B cell (primary cell): Measurements from ENCODE around the gene TSSK2. TPM values are rescaled to one million over a fixed set of nuclear protein-coding genes. Genes with fewer than 3 reads are reported as not detected.

ENCODE experiments used
- ATAC-seq: fragments of 200-7000 bp; cut with Tn5 transposase; one replicate; pipeline ENCODE4 v1.10.0; 2021; ENCODE audit warnings: low read depth, mild to moderate bottlenecking, moderate number of reproducible peaks, moderate library complexity
- CTCF ChIA-PET: fragments of 350-600 bp; sonication (Branson Sonifier 250); formaldehyde crosslinking; loops from one replicate; lab custom pipeline; 2021; ENCODE audit warnings: antibody characterized with exemption, inconsistent platforms; lab: Charles Lee
- POLR2A ChIA-PET: fragments of 350-600 bp; sonication (Branson Sonifier 250); formaldehyde crosslinking; loops from one replicate; lab custom pipeline; 2021; ENCODE audit warnings: antibody characterized with exemption; lab: Charles Lee
- DNase-seq: peaks from one replicate; pipeline ENCODE4 v3.0.0; 2013
- H2AFZ ChIP-seq: 2 replicates; pipeline ENCODE4 v1.6.1; 2012; ENCODE audit warnings: mild to moderate bottlenecking, low read depth, low read length; ENCODE audit not compliant: insufficient read depth, poor library complexity, severe bottlenecking
- H3K27ac ChIP-seq, 2 donors: 1 replicate in 1 of 2; 2 replicates in 1 of 2; pipeline ENCODE4 v1.5.1; 2012 to 2013; ENCODE audit warnings: low read length in 2 of 2, mild to moderate bottlenecking in 2 of 2, moderate library complexity in 1 of 2
- H3K27me3 ChIP-seq, 4 experiments: fragments of 200-600 bp in 1 of 4; sonication (generic) in 1 of 4; replicated peaks in 1 of 4; 1 replicate in 2 of 4; 2 replicates in 2 of 4; pipeline versions ENCODE4 v1.6.1 to v1.7.0; 2013 to 2016; ENCODE audit warnings: low read length in 3 of 4, mild to moderate bottlenecking in 2 of 4, mixed read lengths in 1 of 4, moderate library complexity in 1 of 4; ENCODE audit not compliant: insufficient read depth in 4 of 4, control insufficient read depth in 3 of 4; ENCODE audit errors: control extremely low read depth in 1 of 4
- H3K36me3 ChIP-seq, 2 experiments: replicated peaks in 1 of 2; 1 replicate in 1 of 2; 2 replicates in 1 of 2; pipeline versions ENCODE4 v1.6.1 to v1.7.1; 2013; ENCODE audit warnings: low read length in 1 of 2; ENCODE audit not compliant: insufficient read depth in 2 of 2, control insufficient read depth in 1 of 2; ENCODE audit errors: control extremely low read depth in 1 of 2, extremely low read depth in 1 of 2
- H3K4me1 ChIP-seq, 2 donors: fragments of 200-600 bp in 1 of 2; sonication (generic) in 1 of 2; 1 replicate in 1 of 2; 2 replicates in 1 of 2; pipeline versions ENCODE4 v1.5.1 to v1.6.1; 2013 to 2017; ENCODE audit warnings: low read length in 2 of 2; ENCODE audit not compliant: control insufficient read depth in 2 of 2, insufficient read depth in 2 of 2
- H3K4me2 ChIP-seq: replicated peaks from 2 replicates; pipeline ENCODE3; 2012; ENCODE audit warnings: mild to moderate bottlenecking, low read depth, low read length; ENCODE audit not compliant: poor library complexity, severe bottlenecking
- H3K4me3 ChIP-seq, 5 experiments: fragments of 200-600 bp in 1 of 5; sonication (generic) in 1 of 5; 1 replicate in 3 of 5; 2 replicates in 2 of 5; pipeline versions ENCODE4 v1.5.1 to v1.7.0; 2011 to 2016; ENCODE audit warnings: low read length in 4 of 5, mild to moderate bottlenecking in 4 of 5, low read depth in 2 of 5, control low read depth in 1 of 5, moderate library complexity in 1 of 5; ENCODE audit not compliant: insufficient read depth in 1 of 5; ENCODE audit errors: control extremely low read depth in 1 of 5, extremely low read depth in 1 of 5
- H3K79me2 ChIP-seq: fragments of 200-600 bp; sonication (generic); one replicate; pipeline ENCODE4 v1.6.0; 2016; ENCODE audit warnings: low read length; ENCODE audit not compliant: control insufficient read depth, insufficient read depth
- H3K9ac ChIP-seq: fragments of 200-600 bp; sonication (generic); 2 replicates; pipeline ENCODE4 v1.6.1; 2017; ENCODE audit warnings: mild to moderate bottlenecking, low read length, moderate library complexity
- H3K9me3 ChIP-seq, 3 donors: one replicate each; pipeline versions ENCODE4 v1.6.1 to v1.7.1; 2013; ENCODE audit warnings: low read length in 2 of 3; ENCODE audit not compliant: control insufficient read depth in 2 of 3, insufficient read depth in 1 of 3; ENCODE audit errors: control extremely low read depth in 1 of 3
- H4K20me1 ChIP-seq: 2 replicates; pipeline ENCODE4 v1.6.0; 2012; ENCODE audit warnings: mild to moderate bottlenecking, low read length; ENCODE audit not compliant: insufficient read depth, control insufficient read depth, poor library complexity, severe bottlenecking
- H3K27ac Mint-ChIP-seq: one replicate; pipeline ENCODE4 v1.8.0; 2021; ENCODE audit warnings: mixed read lengths
- H3K27me3 Mint-ChIP-seq: one replicate; pipeline ENCODE4 v1.8.0; 2021; ENCODE audit warnings: mixed read lengths
- H3K4me1 Mint-ChIP-seq: one replicate; pipeline ENCODE4 v1.8.0; 2021; ENCODE audit warnings: mixed read lengths
- H3K4me3 Mint-ChIP-seq: one replicate; pipeline ENCODE4 v1.8.0; 2021; ENCODE audit warnings: mixed read lengths
- H3K9me3 Mint-ChIP-seq: one replicate; pipeline ENCODE4 v1.8.0; 2022; ENCODE audit warnings: mixed read lengths; ENCODE audit not compliant: insufficient read depth
- CTCF ChIP-seq: fragments of 200-600 bp; IDR thresholded peaks from one replicate; pipeline ENCODE4 v1.8.0; 2022; ENCODE audit warnings: antibody characterized with exemption, mild to moderate bottlenecking
- EZH2 ChIP-seq: IDR thresholded peaks from 2 replicates; pipeline ENCODE4 v1.6.1; 2012; ENCODE audit warnings: borderline replicate concordance, low read depth, mild to moderate bottlenecking, moderate library complexity, low read length; ENCODE audit not compliant: insufficient read depth, poor library complexity, severe bottlenecking
- WGBS: methylation state at CpG from one replicate; pipeline ENCODE4 v1.1.5; 2013; ENCODE audit warnings: missing lambda C conversion rate; ENCODE audit not compliant: insufficient coverage; 5-methylcytosine and 5-hydroxymethylcytosine counted together
- intact Hi-C: fragments of 100-400 bp; cut with micrococcal nuclease; formaldehyde crosslinking; loops from one replicate; pipeline ENCODE4 v1.10.0; 2022
- polyA plus RNA-seq: library from polyadenylated mRNA; depleted of rRNA; stranded (reverse); fragments of >200 nt; gene quantifications from 2 replicates; pipeline ENCODE4 v1.2.3, GENCODE V29; 2012
- total RNA-seq, 2 donors: library from RNA; stranded (reverse); fragments of 120-200 nt in 1 of 2; gene quantifications; 1 replicate in 1 of 2; 2 replicates in 1 of 2; pipeline versions ENCODE4 v1.2.3 to v1.2.4, GENCODE V29; 2013 to 2022

TSSK2 gene
- total and polyA plus RNA-seq, 2 donors (not counting 1 experiment from before 2014, with no cell fraction given), result 0.15 TPM; not detected in 1

GRCh38 chr22:19132153-19132552 lies 1.0 kb downstream of the TSSK2 start:
- POLR2A ChIA-PET, result no interaction called here
- WGBS, result 95% methylated on average over 18 of the region's 20 CpGs

GRCh38 chr22:19132693-19133400 lies 1.7 kb downstream of the TSSK2 start:
- H3K9me3 Mint-ChIP-seq, result no peaks in the 10 kb centered on the region
- CTCF ChIA-PET, result interaction anchor here (1.6 kb wide), 1 partner anchor 12 kb away, joined by 6 read pairs; the partner anchor contains the start of gene ESS2
- no peaks in the 10 kb centered on the region for H3K27me3 Mint-ChIP-seq
- H3K4me2 ChIP-seq, result no peak overlapping the region
- H3K4me1 Mint-ChIP-seq, result no peaks in the 10 kb centered on the region
- intact Hi-C loops, result no loop called here
- H3K79me2 ChIP-seq, result no peaks in the 10 kb centered on the region
- no peaks in the 10 kb centered on the region for H3K4me1 ChIP-seq
- POLR2A ChIA-PET, result no interaction called here
- no peak overlapping the region for H3K4me3 ChIP-seq
- DNase-seq (no peak), ATAC-seq (no peak)
- TF ChIP-seq CTCF, result no peak
- TF ChIP-seq EZH2, result no peak
- H3K27me3 ChIP-seq, result no peaks in the 10 kb centered on the region
- peaks cover 11% of the 10 kb centered on the region for H4K20me1 ChIP-seq
- H3K4me3 Mint-ChIP-seq, result no peak overlapping the region
- peaks cover 2 to 32% of the 10 kb centered on the region in 2 experiments for H3K36me3 ChIP-seq
- no peak overlapping the region for H3K9ac ChIP-seq
- no peak overlapping the region for H3K27ac Mint-ChIP-seq
- H3K27ac ChIP-seq, result no peak overlapping the region
- H3K9me3 ChIP-seq, result no peaks in the 10 kb centered on the region
- 94% methylated on average over 7 of the region's 9 CpGs for WGBS
- H2AFZ ChIP-seq, result no peak overlapping the region

More at GRCh38 chr22:19132153-19132552, 1.0 kb downstream of the TSSK2 start:
- H3K27ac ChIP-seq, result no peak overlapping the region
- Mint-ChIP-seq H3K27ac (no peak overlapping the region), H3K27me3 (no peaks in the 10 kb centered on the region), H3K9me3 (no peaks in the 10 kb centered on the region), H3K4me3 (no peak overlapping the region), H3K4me1 (no peaks in the 10 kb centered on the region)
- H3K9me3 ChIP-seq, result no peaks in the 10 kb centered on the region
- H3K4me2 ChIP-seq, result no peak overlapping the region
- peaks cover 2 to 29% of the 10 kb centered on the region in 2 experiments for H3K36me3 ChIP-seq
- no peak overlapping the region for H2AFZ ChIP-seq
- H3K27me3 ChIP-seq, result no peaks in the 10 kb centered on the region
- no peaks in the 10 kb centered on the region for H3K4me1 ChIP-seq
- no peaks in the 10 kb centered on the region for H3K79me2 ChIP-seq
- H3K9ac ChIP-seq, result no peak overlapping the region
- DNase-seq, result no peak
- peaks cover 6% of the 10 kb centered on the region for H4K20me1 ChIP-seq
- CTCF ChIA-PET, result no interaction called here
- TF ChIP-seq EZH2, result no peak
- H3K4me3 ChIP-seq, result no peak overlapping the region
- intact Hi-C loops, result no loop called here
- ATAC-seq, result no peak
